ENCODE measurements around the gene ELMO1. TPM values are rescaled to one million over a fixed set of nuclear protein-coding genes. Genes with fewer than 3 reads are reported as not detected.

The ELMO1 gene
- total and polyA plus RNA-seq, 2 experiments from 2014 or later = 6.5 to 24.9 TPM

DNA sequence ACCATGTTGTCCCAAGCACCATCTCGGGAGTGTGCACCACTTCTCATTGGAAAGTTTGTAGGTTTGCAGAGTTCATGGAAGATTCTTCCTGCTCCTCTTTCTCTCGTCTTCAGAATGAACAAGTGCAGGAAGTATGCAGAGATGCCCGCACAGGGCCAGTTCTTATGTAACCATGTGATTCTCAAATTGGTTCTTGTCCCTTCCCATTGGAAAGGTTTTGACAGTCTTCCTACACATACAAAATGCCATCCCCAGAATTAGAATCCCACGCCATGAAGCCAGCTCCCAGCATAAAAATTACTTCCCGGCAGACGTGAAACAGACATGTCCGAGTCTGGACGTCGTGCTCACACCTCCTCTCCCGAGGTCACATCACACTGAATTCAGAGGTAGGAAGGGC, 251.6 kb downstream of the ELMO1 start:
- H3K27me3 Mint-ChIP-seq (ENCODE audit: insufficient read depth, low read depth, poor library complexity) = no peaks in the 10 kb centered on the region
- H3K4me1 Mint-ChIP-seq = 0 out of 3 replicates have a peak, but pooled peaks cover 3% of the 10 kb centered on the region
- Histone ChIP-seq H4K20me1 (replicated peaks; ENCODE audit: insufficient read depth) (no peaks in the 10 kb centered on the region), H3K27me3 (ENCODE audit: insufficient read depth) (no peaks in the 10 kb centered on the region), H3K4me1 (ENCODE audit: insufficient read depth) (no peaks in the 10 kb centered on the region), H3F3A (replicated peaks; ENCODE audit: low read depth) (no peaks in the 10 kb centered on the region), H3K9me2 (ENCODE audit: insufficient read depth) (no peaks in the 10 kb centered on the region), H3K4me3 (no peak overlapping the region), H3K79me2 (replicated peaks; ENCODE audit: insufficient read depth) (no peaks in the 10 kb centered on the region), H2AFZ (no peak overlapping the region), H3K4me2 (no peak overlapping the region), H3K27ac (ENCODE audit: low read depth) (no peak overlapping the region), H3K36me3 (ENCODE audit: insufficient read depth) (no peaks in the 10 kb centered on the region)
- H3K4me3 Mint-ChIP-seq = no peak overlapping the region
- no peak for TF ChIP-seq ZNF114 (CRISPR knock-in tag; IDR thresholded peaks at IDR 0.05)
- TF ChIP-seq POLR2AphosphoS5 (IDR thresholded peaks at IDR 0.05; ENCODE audit: low read depth) = no peak
- TF ChIP-seq, protein P1, sequence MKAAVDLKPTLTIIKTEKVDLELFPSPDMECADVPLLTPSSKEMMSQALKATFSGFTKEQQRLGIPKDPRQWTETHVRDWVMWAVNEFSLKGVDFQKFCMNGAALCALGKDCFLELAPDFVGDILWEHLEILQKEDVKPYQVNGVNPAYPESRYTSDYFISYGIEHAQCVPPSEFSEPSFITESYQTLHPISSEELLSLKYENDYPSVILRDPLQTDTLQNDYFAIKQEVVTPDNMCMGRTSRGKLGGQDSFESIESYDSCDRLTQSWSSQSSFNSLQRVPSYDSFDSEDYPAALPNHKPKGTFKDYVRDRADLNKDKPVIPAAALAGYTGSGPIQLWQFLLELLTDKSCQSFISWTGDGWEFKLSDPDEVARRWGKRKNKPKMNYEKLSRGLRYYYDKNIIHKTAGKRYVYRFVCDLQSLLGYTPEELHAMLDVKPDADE (IDR thresholded peaks at IDR 0.05) = no peak
- TF ChIP-seq, protein P2, sequence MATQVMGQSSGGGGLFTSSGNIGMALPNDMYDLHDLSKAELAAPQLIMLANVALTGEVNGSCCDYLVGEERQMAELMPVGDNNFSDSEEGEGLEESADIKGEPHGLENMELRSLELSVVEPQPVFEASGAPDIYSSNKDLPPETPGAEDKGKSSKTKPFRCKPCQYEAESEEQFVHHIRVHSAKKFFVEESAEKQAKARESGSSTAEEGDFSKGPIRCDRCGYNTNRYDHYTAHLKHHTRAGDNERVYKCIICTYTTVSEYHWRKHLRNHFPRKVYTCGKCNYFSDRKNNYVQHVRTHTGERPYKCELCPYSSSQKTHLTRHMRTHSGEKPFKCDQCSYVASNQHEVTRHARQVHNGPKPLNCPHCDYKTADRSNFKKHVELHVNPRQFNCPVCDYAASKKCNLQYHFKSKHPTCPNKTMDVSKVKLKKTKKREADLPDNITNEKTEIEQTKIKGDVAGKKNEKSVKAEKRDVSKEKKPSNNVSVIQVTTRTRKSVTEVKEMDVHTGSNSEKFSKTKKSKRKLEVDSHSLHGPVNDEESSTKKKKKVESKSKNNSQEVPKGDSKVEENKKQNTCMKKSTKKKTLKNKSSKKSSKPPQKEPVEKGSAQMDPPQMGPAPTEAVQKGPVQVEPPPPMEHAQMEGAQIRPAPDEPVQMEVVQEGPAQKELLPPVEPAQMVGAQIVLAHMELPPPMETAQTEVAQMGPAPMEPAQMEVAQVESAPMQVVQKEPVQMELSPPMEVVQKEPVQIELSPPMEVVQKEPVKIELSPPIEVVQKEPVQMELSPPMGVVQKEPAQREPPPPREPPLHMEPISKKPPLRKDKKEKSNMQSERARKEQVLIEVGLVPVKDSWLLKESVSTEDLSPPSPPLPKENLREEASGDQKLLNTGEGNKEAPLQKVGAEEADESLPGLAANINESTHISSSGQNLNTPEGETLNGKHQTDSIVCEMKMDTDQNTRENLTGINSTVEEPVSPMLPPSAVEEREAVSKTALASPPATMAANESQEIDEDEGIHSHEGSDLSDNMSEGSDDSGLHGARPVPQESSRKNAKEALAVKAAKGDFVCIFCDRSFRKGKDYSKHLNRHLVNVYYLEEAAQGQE (IDR thresholded peaks at IDR 0.05; ENCODE audit: unreplicated experiment) = no peak
- TF ChIP-seq ZNF331 (CRISPR knock-in tag; IDR thresholded peaks at IDR 0.05; ENCODE audit: low read depth) = no peak
- no peak for TF ChIP-seq STAT1 (IDR thresholded peaks at IDR 0.05; ENCODE audit: unreplicated experiment)
- TF ChIP-seq, protein P3, sequence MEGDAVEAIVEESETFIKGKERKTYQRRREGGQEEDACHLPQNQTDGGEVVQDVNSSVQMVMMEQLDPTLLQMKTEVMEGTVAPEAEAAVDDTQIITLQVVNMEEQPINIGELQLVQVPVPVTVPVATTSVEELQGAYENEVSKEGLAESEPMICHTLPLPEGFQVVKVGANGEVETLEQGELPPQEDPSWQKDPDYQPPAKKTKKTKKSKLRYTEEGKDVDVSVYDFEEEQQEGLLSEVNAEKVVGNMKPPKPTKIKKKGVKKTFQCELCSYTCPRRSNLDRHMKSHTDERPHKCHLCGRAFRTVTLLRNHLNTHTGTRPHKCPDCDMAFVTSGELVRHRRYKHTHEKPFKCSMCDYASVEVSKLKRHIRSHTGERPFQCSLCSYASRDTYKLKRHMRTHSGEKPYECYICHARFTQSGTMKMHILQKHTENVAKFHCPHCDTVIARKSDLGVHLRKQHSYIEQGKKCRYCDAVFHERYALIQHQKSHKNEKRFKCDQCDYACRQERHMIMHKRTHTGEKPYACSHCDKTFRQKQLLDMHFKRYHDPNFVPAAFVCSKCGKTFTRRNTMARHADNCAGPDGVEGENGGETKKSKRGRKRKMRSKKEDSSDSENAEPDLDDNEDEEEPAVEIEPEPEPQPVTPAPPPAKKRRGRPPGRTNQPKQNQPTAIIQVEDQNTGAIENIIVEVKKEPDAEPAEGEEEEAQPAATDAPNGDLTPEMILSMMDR (conservative IDR thresholded peaks at IDR 0.05; ENCODE audit: low read depth in 2 of 2) = no peak
- TF ChIP-seq CREB1 (CRISPR knock-in tag; IDR thresholded peaks at IDR 0.05; ENCODE audit: low read depth) = no peak
- TF ChIP-seq, protein P4, sequence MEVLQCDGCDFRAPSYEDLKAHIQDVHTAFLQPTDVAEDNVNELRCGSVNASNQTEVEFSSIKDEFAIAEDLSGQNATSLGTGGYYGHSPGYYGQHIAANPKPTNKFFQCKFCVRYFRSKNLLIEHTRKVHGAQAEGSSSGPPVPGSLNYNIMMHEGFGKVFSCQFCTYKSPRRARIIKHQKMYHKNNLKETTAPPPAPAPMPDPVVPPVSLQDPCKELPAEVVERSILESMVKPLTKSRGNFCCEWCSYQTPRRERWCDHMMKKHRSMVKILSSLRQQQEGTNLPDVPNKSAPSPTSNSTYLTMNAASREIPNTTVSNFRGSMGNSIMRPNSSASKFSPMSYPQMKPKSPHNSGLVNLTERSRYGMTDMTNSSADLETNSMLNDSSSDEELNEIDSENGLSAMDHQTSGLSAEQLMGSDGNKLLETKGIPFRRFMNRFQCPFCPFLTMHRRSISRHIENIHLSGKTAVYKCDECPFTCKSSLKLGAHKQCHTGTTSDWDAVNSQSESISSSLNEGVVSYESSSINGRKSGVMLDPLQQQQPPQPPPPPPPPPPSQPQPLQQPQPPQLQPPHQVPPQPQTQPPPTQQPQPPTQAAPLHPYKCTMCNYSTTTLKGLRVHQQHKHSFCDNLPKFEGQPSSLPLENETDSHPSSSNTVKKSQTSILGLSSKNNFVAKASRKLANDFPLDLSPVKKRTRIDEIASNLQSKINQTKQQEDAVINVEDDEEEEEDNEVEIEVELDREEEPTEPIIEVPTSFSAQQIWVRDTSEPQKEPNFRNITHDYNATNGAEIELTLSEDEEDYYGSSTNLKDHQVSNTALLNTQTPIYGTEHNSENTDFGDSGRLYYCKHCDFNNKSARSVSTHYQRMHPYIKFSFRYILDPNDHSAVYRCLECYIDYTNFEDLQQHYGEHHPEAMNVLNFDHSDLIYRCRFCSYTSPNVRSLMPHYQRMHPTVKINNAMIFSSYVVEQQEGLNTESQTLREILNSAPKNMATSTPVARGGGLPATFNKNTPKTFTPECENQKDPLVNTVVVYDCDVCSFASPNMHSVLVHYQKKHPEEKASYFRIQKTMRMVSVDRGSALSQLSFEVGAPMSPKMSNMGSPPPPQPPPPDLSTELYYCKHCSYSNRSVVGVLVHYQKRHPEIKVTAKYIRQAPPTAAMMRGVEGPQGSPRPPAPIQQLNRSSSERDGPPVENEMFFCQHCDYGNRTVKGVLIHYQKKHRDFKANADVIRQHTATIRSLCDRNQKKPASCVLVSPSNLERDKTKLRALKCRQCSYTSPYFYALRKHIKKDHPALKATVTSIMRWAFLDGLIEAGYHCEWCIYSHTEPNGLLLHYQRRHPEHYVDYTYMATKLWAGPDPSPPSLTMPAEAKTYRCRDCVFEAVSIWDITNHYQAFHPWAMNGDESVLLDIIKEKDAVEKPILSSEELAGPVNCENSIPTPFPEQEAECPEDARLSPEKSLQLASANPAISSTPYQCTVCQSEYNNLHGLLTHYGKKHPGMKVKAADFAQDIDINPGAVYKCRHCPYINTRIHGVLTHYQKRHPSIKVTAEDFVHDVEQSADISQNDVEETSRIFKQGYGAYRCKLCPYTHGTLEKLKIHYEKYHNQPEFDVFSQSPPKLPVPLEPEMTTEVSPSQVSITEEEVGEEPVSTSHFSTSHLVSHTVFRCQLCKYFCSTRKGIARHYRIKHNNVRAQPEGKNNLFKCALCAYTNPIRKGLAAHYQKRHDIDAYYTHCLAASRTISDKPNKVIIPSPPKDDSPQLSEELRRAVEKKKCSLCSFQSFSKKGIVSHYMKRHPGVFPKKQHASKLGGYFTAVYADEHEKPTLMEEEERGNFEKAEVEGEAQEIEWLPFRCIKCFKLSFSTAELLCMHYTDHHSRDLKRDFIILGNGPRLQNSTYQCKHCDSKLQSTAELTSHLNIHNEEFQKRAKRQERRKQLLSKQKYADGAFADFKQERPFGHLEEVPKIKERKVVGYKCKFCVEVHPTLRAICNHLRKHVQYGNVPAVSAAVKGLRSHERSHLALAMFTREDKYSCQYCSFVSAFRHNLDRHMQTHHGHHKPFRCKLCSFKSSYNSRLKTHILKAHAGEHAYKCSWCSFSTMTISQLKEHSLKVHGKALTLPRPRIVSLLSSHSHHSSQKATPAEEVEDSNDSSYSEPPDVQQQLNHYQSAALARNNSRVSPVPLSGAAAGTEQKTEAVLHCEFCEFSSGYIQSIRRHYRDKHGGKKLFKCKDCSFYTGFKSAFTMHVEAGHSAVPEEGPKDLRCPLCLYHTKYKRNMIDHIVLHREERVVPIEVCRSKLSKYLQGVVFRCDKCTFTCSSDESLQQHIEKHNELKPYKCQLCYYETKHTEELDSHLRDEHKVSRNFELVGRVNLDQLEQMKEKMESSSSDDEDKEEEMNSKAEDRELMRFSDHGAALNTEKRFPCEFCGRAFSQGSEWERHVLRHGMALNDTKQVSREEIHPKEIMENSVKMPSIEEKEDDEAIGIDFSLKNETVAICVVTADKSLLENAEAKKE (CRISPR knock-in tag; IDR thresholded peaks at IDR 0.05) = no peak
- ATAC-seq (no peak), DNase-seq (ENCODE audit: low spot score) (no peak)
- no peaks in the 10 kb centered on the region for H3K9me3 Mint-ChIP-seq
- H3K36me3 Mint-ChIP-seq (ENCODE audit: low read depth) = no peaks in the 10 kb centered on the region
- no peak overlapping the region for H3K27ac Mint-ChIP-seq

Measured in GM23338 (cell line).